CD4-positive, alpha-beta T cell treated with Interleukin-6 for 4 hours (primary cell): ENCODE measurements around the gene TRPM2.

Experiments used
- DNase-seq: peaks from one replicate; pipeline ENCODE4 v3.0.0-alpha.2; 2020; ENCODE audit warnings: mixed read lengths

The TRPM2 gene

GRCh38 chr21:44450999-44451398, 97.6 kb downstream of the TRPM2 start:
- DNase-seq = no peak

- DNase-seq = no peak
Measured at GRCh38 chr21:44453120-44453519, 99.7 kb downstream of the TRPM2 start.

- DNase-seq = no peak
Measured at GRCh38 chr21:44454058-44454457, 100.6 kb downstream of the TRPM2 start.

GRCh38 chr21:44454747-44455523, 101.5 kb downstream of the TRPM2 start, which contains the start of gene LRRC3:
Gene LRRC3, plus strand, starts transcription at chr21:44455510. Its CDS starts 1,135 bp downstream, at chr21:44456645.
- peak; percentile 90 for DNase-seq

GRCh38 chr21:44455524-44456213, 102.2 kb downstream of the TRPM2 start:
- peak; percentile 38 for DNase-seq

GRCh38 chr21:44456214-44456914, 102.9 kb downstream of the TRPM2 start:
- no peak for DNase-seq

GRCh38 chr21:44456915-44457736, 103.7 kb downstream of the TRPM2 start:
- DNase-seq = no peak

- DNase-seq = no peak
Measured at GRCh38 chr21:44458971-44459711, 105.7 kb downstream of the TRPM2 start.

GRCh38 chr21:44459712-44460440, 106.5 kb downstream of the TRPM2 start:
- DNase-seq = no peak

GRCh38 chr21:44460441-44460755, 107.0 kb downstream of the TRPM2 start:
- no peak for DNase-seq

- DNase-seq = no peak
Measured at GRCh38 chr21:44461005-44461404, 107.6 kb downstream of the TRPM2 start.

- no peak for DNase-seq
Measured at GRCh38 chr21:44461464-44462001, 108.1 kb downstream of the TRPM2 start.

GRCh38 chr21:44462086-44462833, 108.8 kb downstream of the TRPM2 start:
- no peak for DNase-seq

- no peak for DNase-seq
Measured at GRCh38 chr21:44462834-44463200, 109.4 kb downstream of the TRPM2 start.

GRCh38 chr21:44463724-44464123, 110.3 kb downstream of the TRPM2 start:
- no peak for DNase-seq

GRCh38 chr21:44464351-44464750, 110.9 kb downstream of the TRPM2 start:
- no peak for DNase-seq

GRCh38 chr21:44466351-44466954, 113.0 kb downstream of the TRPM2 start:
- DNase-seq = no peak

- no peak for DNase-seq
Measured at GRCh38 chr21:44466996-44467858, 113.8 kb downstream of the TRPM2 start.

GRCh38 chr21:44467859-44468195, 114.4 kb downstream of the TRPM2 start:
- no peak for DNase-seq
